ENCODE data around the gene ADSL.

Gene ADSL

DNA sequence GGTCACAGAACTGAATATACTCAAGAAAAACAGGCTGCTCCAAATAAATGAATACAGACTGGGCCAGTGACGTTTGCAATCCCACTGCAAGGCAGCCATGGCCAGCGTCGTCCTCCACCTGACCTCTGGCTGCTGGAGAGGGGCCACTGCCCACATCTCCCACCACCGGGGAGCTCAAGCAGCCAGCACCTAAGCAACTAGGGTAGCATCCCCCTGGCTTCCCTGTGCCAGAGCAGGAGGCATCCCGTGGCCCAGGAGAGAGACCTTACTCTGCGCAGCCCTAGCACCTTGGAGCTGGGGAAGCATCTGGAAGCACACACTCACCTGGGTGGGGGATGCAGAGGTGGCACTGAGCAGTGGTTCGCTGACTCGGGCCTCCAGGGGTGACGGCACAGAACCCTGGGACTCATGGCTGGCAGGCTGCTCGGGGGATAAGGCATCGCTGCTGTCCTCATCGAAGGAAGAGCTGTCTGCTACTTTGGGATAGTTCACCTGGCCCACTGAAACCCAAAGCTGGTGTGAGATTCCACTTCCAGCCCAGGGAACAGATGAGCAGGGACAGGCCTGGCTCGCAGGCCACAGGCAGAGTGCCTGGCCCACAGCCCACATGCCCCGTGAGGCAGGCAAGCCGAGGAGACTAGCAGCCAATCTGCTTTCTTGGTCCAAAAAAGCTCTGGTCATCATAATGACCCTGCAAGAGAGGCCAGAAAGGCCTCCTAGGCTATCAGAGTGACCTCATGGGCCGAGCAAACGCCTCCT lies 77.8 kb downstream of the ADSL start:
- H3K27ac ChIP-seq: no peak overlapping the region
- no peak for TF ChIP-seq ZFX (IDR thresholded peaks at IDR 0.05)
- TF ChIP-seq, protein P1, sequence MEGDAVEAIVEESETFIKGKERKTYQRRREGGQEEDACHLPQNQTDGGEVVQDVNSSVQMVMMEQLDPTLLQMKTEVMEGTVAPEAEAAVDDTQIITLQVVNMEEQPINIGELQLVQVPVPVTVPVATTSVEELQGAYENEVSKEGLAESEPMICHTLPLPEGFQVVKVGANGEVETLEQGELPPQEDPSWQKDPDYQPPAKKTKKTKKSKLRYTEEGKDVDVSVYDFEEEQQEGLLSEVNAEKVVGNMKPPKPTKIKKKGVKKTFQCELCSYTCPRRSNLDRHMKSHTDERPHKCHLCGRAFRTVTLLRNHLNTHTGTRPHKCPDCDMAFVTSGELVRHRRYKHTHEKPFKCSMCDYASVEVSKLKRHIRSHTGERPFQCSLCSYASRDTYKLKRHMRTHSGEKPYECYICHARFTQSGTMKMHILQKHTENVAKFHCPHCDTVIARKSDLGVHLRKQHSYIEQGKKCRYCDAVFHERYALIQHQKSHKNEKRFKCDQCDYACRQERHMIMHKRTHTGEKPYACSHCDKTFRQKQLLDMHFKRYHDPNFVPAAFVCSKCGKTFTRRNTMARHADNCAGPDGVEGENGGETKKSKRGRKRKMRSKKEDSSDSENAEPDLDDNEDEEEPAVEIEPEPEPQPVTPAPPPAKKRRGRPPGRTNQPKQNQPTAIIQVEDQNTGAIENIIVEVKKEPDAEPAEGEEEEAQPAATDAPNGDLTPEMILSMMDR (conservative IDR thresholded peaks at IDR 0.05): no peak

DNA sequence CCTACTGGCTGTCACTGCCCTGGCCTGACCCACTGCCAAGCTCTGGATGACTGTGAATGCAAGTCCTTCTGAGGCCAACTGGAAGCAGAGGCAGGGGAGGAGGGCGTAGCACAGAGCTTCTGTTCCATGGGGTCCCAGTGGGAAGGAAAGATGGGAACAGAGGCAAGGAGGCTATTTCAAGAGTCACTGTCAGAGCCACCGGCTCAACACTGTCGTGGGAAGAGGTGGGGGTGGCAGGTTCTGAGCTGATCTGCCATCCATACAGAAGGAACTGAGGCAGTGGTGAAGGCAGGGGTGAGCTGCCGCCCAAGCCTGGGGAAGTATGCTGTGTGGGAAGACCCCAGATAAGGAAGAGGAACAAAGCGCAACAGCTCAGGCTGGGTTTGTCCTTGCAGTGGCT lies 78.8 kb downstream of the ADSL start:
- TF ChIP-seq ZFX (IDR thresholded peaks at IDR 0.05): no peak
- TF ChIP-seq, protein P1 (conservative IDR thresholded peaks at IDR 0.05): no peak
- no peak overlapping the region for H3K27ac ChIP-seq

DNA sequence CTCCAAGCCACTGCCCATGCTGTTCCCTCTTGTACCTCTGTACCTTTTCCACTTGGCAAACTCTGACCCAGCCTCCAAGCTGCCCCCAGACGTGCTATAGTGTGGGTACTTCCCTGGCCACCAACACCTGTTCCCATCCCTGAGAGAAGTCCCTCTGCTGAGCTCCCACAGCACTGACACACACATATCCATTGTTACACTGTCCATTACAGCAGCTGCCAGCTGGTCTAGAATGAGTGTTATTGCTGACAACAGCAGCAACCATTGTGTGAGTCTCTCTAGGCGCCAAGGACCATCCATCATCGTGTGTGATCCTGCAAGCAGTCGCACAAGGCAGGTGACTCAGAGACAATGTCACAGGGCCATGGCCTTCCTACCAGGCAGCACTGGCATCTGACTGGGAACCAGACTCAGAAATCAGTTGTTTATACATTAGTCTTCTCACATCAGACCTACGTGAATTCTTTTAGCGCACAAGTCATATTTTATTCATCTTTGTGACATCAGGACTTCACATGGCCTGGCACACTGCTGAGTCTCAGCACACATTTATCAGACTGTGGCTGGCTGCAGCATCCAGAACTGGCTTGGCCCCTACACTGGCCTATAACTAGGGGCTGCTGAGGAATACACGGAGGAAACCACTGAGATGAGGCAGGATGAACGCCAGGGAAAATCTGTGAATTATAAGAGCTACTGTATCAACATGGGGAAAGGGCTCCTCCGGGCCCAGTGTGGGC lies 80.5 kb downstream of the ADSL start:
- no peak overlapping the region for H3K27ac ChIP-seq
- no peak for TF ChIP-seq ZFX (IDR thresholded peaks at IDR 0.05)
- TF ChIP-seq, protein P1 (conservative IDR thresholded peaks at IDR 0.05): no peak

DNA sequence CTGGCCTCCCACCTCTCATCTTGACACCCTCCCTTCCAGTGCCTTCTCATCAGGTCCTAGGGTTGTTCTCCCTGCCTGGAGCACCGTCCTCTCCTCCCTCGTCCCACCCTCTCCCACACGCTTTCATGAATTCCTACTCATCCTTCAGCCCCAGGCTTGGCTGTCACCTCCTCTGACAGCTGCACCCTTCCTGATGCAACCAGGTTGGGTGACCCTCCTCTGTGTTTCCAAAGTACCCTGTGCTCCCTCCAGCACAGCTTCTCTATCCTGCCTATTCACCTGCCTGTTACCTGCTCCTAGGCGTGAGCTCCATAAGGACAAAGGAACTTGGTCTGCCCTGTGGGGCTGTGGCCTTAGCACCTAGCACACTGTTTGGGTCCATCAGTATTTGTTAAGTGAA lies 82.5 kb downstream of the ADSL start:
- TF ChIP-seq, protein P1 (conservative IDR thresholded peaks at IDR 0.05): no peak
- no peak overlapping the region for H3K27ac ChIP-seq

DNA sequence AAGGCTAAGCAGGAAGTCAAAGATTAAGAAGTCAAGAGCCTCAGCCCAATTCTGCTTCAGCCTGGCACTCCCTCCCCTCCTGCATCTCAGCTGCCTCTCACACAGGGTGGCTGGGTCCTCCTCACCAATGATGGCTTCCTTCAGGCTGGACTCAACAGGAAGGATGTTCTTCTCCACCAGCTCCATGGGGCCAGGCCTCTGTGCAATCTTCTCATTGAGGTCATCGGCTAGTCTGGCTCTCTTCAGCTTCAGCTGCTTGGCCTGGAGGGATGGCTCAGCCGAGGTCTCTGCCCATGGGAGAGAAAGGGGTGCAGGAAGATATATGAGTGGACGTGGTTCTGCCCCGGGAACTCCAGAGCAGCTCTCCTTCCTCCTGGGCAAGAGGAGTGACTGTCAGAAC lies 83.2 kb downstream of the ADSL start:
- no peak overlapping the region for H3K27ac ChIP-seq

DNA sequence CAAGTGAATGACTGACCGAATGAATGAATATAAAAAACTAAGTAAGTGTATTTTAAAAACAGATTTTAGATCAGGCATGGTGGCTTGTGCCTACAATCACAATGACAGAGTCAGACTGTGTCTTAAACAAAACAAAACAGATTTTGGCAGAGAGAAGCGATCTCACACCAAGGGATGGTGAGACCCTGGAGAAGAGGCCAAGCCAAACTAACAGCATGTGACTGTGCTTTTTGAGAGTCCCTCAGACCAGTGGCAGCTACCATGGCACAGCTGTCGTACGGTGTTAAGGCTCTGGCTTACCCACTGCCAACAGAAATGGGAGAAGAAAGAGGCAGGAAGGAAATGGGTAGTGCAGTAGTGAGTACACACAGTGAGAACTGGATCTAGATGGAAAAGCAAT lies 84.7 kb downstream of the ADSL start:
- no peak for TF ChIP-seq ZFX (IDR thresholded peaks at IDR 0.05)
- TF ChIP-seq, protein P1 (conservative IDR thresholded peaks at IDR 0.05): no peak
- H3K27ac ChIP-seq: no peak overlapping the region

More for the DNA sequence above, 83.2 kb downstream of the ADSL start:
- no peak for TF ChIP-seq ZFX (IDR thresholded peaks at IDR 0.05)
- TF ChIP-seq, protein P1 (conservative IDR thresholded peaks at IDR 0.05): no peak

DNA sequence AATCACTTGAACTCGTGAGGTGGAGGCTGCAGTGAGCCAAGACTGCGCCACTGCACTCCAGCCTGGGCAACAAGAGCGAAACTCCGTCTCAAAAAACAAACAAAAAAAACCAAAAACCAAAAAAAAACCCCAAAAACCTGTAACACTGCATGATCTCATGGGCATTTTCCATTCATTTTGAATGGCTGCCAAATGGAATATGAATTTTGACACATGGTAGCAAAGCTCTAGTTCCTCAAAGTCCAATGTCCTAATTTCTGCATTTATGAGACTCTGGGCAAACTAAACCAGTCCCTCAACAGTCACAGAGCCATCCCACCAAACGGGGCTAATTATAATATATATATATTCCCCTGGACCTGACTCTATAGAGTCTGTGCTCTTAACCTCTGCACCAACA lies 85.9 kb downstream of the ADSL start:
- H3K27ac ChIP-seq: no peak overlapping the region
- TF ChIP-seq ZFX (IDR thresholded peaks at IDR 0.05): no peak
- TF ChIP-seq, protein P1 (conservative IDR thresholded peaks at IDR 0.05): no peak

Measured in C4-2B (cell line).